HepG2 (cell line): ENCODE data around the gene CRIP1.

Experiments used
- BCLAF1 ChIP-seq: fragments of 450-650 bp; IDR thresholded peaks from 2 replicates; pipeline ENCODE4 v1.6.1; 2017; ENCODE audit warnings: mild to moderate bottlenecking
- CHD2 ChIP-seq: IDR thresholded peaks from 2 replicates; pipeline ENCODE4 v1.6.1; 2011; ENCODE audit warnings: low read depth, low read length, improper control_type of control experiment
- HNRNPH1 ChIP-seq: fragments of 200-400 bp; formaldehyde crosslinking; optimal IDR thresholded peaks from 2 replicates; pipeline ENCODE3; 2017; ENCODE audit warnings: mild to moderate bottlenecking, low read depth, low read length
- MAX ChIP-seq: IDR thresholded peaks from 2 replicates; pipeline ENCODE4 v1.6.1; 2012; ENCODE audit warnings: inconsistent platforms
- MLX ChIP-seq: IDR thresholded peaks from 2 replicates; pipeline ENCODE4 v1.6.1; 2016
- POLR2A ChIP-seq, 2 experiments: IDR thresholded peaks; 2 replicates each; pipeline ENCODE4 v1.6.1; 2011; ENCODE audit warnings: low read depth in 2 of 2, low read length in 2 of 2, mild to moderate bottlenecking in 1 of 2, moderate library complexity in 1 of 2; ENCODE audit not compliant: insufficient read depth in 1 of 2
- RAD51 ChIP-seq: fragments of 450-650 bp; IDR thresholded peaks from 2 replicates; pipeline ENCODE4 v1.6.1; 2016; ENCODE audit warnings: borderline replicate concordance
- RBAK ChIP-seq: sonication (generic); formaldehyde crosslinking; IDR thresholded peaks from 2 replicates; pipeline ENCODE4 v1.5.1; 2020; ENCODE audit warnings: mild to moderate bottlenecking, missing genetic modification reagents
- ZBTB21 ChIP-seq: sonication (generic); formaldehyde crosslinking; IDR thresholded peaks from 2 replicates; pipeline ENCODE4 v1.4.0; 2020; ENCODE audit warnings: missing genetic modification reagents
- ZNF256 ChIP-seq: sonication (generic); formaldehyde crosslinking; conservative IDR thresholded peaks from 2 replicates; pipeline ENCODE4 v1.4.0; 2020; ENCODE audit warnings: missing genetic modification reagents
- ZUFSP ChIP-seq: sonication (generic); formaldehyde crosslinking; IDR thresholded peaks from 2 replicates; pipeline ENCODE4 v1.9.0; 2021; ENCODE audit warnings: missing genetic modification reagents, mild to moderate bottlenecking, borderline replicate concordance

GRCh38 chr14:105440554-105440900 is 46.2 kb upstream of the CRIP1 start:
- TF ChIP-seq POLR2A (IDR thresholded peaks at IDR 0.05; ENCODE audit: insufficient read depth in 1 of 2, low read depth in 2 of 2, low read length in 2 of 2): no peak
- no peak for TF ChIP-seq ZUFSP (CRISPR knock-in tag)
- TF ChIP-seq ZNF256: no peak
- TF ChIP-seq CHD2: no peak
- no peak for TF ChIP-seq ZBTB21
- TF ChIP-seq RBAK (CRISPR knock-in tag): no peak
- no peak for TF ChIP-seq BCLAF1
- TF ChIP-seq HNRNPH1: no peak
- no peak for TF ChIP-seq RAD51
- TF ChIP-seq MLX (CRISPR knock-in tag): no peak
- no peak for TF ChIP-seq MAX
